Stimulated activated CD4-positive, alpha-beta T cell treated with anti-CD3 and anti-CD28 coated beads, Interleukin-1b, Interleukin-23, amount 100 ng/mL, for 4 hours (primary cell): Measurements from ENCODE around the gene PLA2G2F.

Experiments
- DNase-seq, 2 donors: peaks; one replicate each; pipeline ENCODE4 v3.0.0-alpha.2; 2020; ENCODE audit warnings: low read depth in 2 of 2

The PLA2G2F gene

DNA sequence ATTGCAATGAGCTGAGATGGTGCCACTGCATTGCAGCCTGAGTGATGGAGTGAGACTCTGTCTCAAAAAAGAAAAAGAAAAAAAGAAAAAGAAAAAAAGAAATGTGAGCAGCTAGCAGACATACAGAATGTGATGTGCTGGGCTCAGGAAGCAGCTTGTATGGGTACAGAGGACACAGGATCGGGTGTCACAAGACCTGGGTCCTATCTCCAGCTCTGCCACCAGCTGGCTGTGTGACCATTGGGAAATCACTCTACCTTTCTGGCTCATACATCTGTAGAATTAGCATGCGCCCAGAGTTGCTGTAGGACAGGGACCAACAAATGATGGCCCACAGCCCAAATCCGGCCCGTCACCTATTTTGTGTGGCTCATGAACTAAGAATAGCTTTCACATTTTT lies 50.5 kb downstream of the PLA2G2F start:
- DNase-seq: no peak

GRCh38 chr1:20190256-20191160 lies 51.4 kb downstream of the PLA2G2F start:
- no peak for DNase-seq

- no peak for DNase-seq
Observed at GRCh38 chr1:20191266-20191825, 52.2 kb downstream of the PLA2G2F start.

- DNase-seq: no peak
Observed at GRCh38 chr1:20192364-20192763, 53.2 kb downstream of the PLA2G2F start.

GRCh38 chr1:20192871-20193411 lies 53.8 kb downstream of the PLA2G2F start:
- no peak for DNase-seq

- DNase-seq: no peak
Observed at GRCh38 chr1:20194224-20194623, 55.1 kb downstream of the PLA2G2F start.

DNA sequence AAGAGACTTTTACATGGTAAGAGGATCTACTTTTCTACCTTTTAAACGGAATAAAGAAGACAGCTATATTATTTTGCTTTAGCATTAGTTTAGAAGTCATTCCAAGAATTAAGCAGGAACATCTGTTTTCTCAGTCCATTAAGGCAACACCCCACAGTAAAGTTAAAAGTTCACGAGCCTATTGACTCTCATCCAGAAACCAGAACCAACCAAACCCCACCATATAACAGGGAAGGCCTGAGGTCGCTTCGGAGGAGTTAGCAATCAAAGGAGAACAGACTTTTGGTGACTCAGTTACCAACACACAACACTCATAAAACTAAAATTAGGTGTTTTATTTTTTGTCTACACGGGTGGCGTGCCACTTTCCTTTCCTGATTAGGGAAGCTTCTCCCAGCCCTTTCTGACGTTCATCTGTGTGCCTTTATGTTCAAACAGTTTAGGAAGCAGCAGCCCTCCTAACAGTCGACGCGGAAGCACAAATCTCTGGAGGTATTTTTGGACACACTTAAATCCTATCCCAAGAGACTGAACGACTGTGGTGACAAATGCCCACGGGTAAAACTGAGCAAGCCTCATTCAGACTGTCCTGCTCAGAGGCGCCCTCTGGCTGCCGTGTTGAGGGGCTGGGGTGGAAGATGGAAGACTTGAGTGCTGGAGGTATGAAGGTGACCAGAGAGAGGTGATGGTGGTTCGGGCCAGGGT lies 55.8 kb downstream of the PLA2G2F start:
- peak; percentile 69 to 74 for DNase-seq

- DNase-seq: no peak
Observed at GRCh38 chr1:20195462-20195780, 56.3 kb downstream of the PLA2G2F start.

DNA sequence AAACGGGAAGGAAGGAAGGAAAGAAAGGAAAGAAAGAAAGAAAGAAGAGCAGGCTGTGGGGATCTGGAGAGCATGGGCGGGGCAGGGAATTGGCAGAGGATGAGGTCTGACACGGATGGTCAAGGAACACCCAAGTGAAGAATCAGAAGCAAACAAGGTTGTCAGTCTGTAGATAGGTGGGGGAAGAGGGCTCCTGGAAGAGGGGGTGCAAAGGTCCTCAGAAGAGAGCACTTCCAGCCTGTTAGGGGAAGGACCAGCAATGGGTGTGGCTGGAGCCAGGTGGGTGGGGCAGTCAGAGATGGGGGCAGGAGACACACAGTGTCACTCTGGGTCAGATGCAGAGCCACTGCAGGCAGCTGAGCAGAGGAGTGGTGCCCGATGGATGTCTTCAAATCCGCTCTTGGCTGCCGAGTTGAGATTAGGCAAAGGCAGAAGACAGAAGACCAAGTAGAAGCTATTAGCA lies 58.2 kb downstream of the PLA2G2F start:
- no peak for DNase-seq

- no peak for DNase-seq
Observed at GRCh38 chr1:20198296-20198695, 59.2 kb downstream of the PLA2G2F start.

- DNase-seq: no peak
Observed at GRCh38 chr1:20198918-20199317, 59.8 kb downstream of the PLA2G2F start.

GRCh38 chr1:20199403-20199802 lies 60.3 kb downstream of the PLA2G2F start:
- no peak for DNase-seq

DNA sequence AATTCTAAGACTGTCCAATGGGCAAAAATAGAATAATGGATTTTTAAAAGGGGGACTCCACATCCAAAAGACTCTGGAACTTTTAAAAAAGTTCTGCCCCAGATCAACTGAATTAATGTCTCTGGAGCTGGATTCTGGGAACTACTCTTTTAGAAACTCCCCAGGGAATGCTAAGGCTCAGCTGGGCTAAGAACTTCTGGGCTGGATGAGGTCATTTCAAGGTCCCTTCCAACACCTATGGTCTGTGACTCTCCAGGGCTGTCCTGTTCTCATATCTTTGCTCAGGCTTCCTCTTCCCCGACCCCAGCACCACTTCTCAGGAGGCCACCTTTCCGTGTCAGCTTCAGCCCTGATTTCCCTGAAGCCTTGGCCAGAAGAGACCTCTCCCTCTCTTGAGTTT lies 60.7 kb downstream of the PLA2G2F start:
- DNase-seq: no peak
